Measurements from ENCODE around the gene PTPRM.

GRCh38 chr18:7815787-7816186 is 248.7 kb downstream of the PTPRM start:
- TF ChIP-seq, protein P1, sequence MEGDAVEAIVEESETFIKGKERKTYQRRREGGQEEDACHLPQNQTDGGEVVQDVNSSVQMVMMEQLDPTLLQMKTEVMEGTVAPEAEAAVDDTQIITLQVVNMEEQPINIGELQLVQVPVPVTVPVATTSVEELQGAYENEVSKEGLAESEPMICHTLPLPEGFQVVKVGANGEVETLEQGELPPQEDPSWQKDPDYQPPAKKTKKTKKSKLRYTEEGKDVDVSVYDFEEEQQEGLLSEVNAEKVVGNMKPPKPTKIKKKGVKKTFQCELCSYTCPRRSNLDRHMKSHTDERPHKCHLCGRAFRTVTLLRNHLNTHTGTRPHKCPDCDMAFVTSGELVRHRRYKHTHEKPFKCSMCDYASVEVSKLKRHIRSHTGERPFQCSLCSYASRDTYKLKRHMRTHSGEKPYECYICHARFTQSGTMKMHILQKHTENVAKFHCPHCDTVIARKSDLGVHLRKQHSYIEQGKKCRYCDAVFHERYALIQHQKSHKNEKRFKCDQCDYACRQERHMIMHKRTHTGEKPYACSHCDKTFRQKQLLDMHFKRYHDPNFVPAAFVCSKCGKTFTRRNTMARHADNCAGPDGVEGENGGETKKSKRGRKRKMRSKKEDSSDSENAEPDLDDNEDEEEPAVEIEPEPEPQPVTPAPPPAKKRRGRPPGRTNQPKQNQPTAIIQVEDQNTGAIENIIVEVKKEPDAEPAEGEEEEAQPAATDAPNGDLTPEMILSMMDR (IDR thresholded peaks at IDR 0.05; ENCODE audit: insufficient read depth, low read length, poor library complexity, severe bottlenecking), result no peak
- no peak for TF ChIP-seq EZH2phosphoT487 (conservative IDR thresholded peaks at IDR 0.05; ENCODE audit: low read length)

Measured in SU-DHL-6 (cell line).